MM.1S (cell line): Measurements from ENCODE around the gene LEPROT.

Experiments
- DNase-seq: peaks from one replicate; pipeline ENCODE4 v3.0.0-alpha.2; 2015
- H2AFZ ChIP-seq: fragments of 300-600 bp; sonication (generic); 2 replicates; pipeline ENCODE4 v1.6.0; 2016; ENCODE audit warnings: antibody characterized with exemption, low read length
- H3F3A ChIP-seq: fragments of 300-600 bp; sonication (generic); 2 replicates; pipeline ENCODE4 v1.6.1; 2016; ENCODE audit warnings: mild to moderate bottlenecking, antibody characterized with exemption, low read length, moderate library complexity, mixed read lengths; ENCODE audit not compliant: insufficient read depth
- H3K27ac ChIP-seq: fragments of 300-600 bp; sonication (generic); 2 replicates; pipeline ENCODE4 v1.5.1; 2016; ENCODE audit warnings: mild to moderate bottlenecking, low read length
- H3K27me3 ChIP-seq: fragments of 300-600 bp; sonication (generic); replicated peaks from 2 replicates; pipeline ENCODE4 v1.6.0; 2016; ENCODE audit warnings: low read length; ENCODE audit not compliant: insufficient read depth
- H3K36me3 ChIP-seq: fragments of 300-600 bp; sonication (generic); replicated peaks from 2 replicates; pipeline ENCODE4 v1.6.1; 2016; ENCODE audit warnings: mild to moderate bottlenecking, low read length, mixed read lengths; ENCODE audit not compliant: insufficient read depth
- H3K4me1 ChIP-seq: fragments of 300-600 bp; sonication (generic); 2 replicates; pipeline ENCODE4 v1.6.1; 2016; ENCODE audit warnings: low read length, mixed read lengths
- H3K4me2 ChIP-seq: fragments of 300-600 bp; sonication (generic); 2 replicates; pipeline ENCODE4 v1.6.0; 2016; ENCODE audit warnings: low read depth, low read length
- H3K4me3 ChIP-seq: fragments of 300-600 bp; sonication (generic); 2 replicates; pipeline ENCODE4 v1.5.1; 2016; ENCODE audit warnings: low read length, mixed read lengths
- H3K79me2 ChIP-seq: fragments of 300-600 bp; sonication (generic); 2 replicates; pipeline ENCODE4 v1.6.1; 2016; ENCODE audit warnings: mixed run types, low read length, mixed read lengths
- H3K9ac ChIP-seq: fragments of 300-600 bp; sonication (generic); 2 replicates; pipeline ENCODE4 v1.6.1; 2016; ENCODE audit warnings: low read length, mixed read lengths
- H3K9me2 ChIP-seq: fragments of 300-600 bp; sonication (generic); replicated peaks from 2 replicates; pipeline ENCODE4 v1.6.1; 2016; ENCODE audit warnings: mild to moderate bottlenecking, low read length, mixed read lengths; ENCODE audit not compliant: insufficient read depth
- H3K9me3 ChIP-seq: fragments of 300-600 bp; sonication (generic); replicated peaks from 2 replicates; pipeline ENCODE4 v1.6.1; 2016; ENCODE audit warnings: mild to moderate bottlenecking, low read length, mixed read lengths; ENCODE audit not compliant: insufficient read depth
- H4K20me1 ChIP-seq: fragments of 300-600 bp; sonication (generic); 2 replicates; pipeline ENCODE4 v1.6.1; 2016; ENCODE audit warnings: mild to moderate bottlenecking, low read length, moderate library complexity, mixed read lengths; ENCODE audit not compliant: insufficient read depth
- CTCF ChIP-seq: fragments of 300-600 bp; sonication (generic); IDR thresholded peaks from 2 replicates; pipeline ENCODE4 v1.5.1; 2016; ENCODE audit warnings: antibody characterized with exemption, low read length, mixed read lengths
- EZH2 ChIP-seq: fragments of 300-600 bp; sonication (generic); optimal IDR thresholded peaks from 2 replicates; pipeline ENCODE3; 2017; ENCODE audit warnings: low read depth, mild to moderate bottlenecking, antibody characterized with exemption, low read length, mixed read lengths
- EZH2phosphoT487 ChIP-seq: fragments of 300-600 bp; sonication (generic); IDR thresholded peaks from 2 replicates; pipeline ENCODE4 v1.6.1; 2018; ENCODE audit warnings: antibody characterized with exemption, low read length

Gene LEPROT

GRCh38 chr1:65419681-65420589 lies 533 bp upstream of the LEPROT start:
- H3K9me3 ChIP-seq, result no peaks in the 10 kb centered on the region
- H3F3A ChIP-seq, result peaks cover 17% of the 10 kb centered on the region
- DNase-seq, result peak; percentile 98

GRCh38 chr1:65421351-65422025 lies 1.0 kb downstream of the LEPROT start:
- Histone ChIP-seq H3K27me3 (no peaks in the 10 kb centered on the region), H3K36me3 (no peaks in the 10 kb centered on the region), H2AFZ (peak overlapping the region; percentile 88), H4K20me1 (no peaks in the 10 kb centered on the region), H3K9ac (peak overlapping the region; percentile 75), H3K4me3 (peak overlapping the region; percentile 94), H3F3A (peaks cover 17% of the 10 kb centered on the region), H3K4me1 (peaks cover 17% of the 10 kb centered on the region), H3K79me2 (peaks cover 29% of the 10 kb centered on the region), H3K4me2 (peak overlapping the region; percentile 49), H3K9me2 (no peaks in the 10 kb centered on the region), H3K9me3 (no peaks in the 10 kb centered on the region), H3K27ac (peak overlapping the region; percentile 72; the same call in 1 of the 2 replicates)
- no peak for DNase-seq
- TF ChIP-seq CTCF (no peak), EZH2phosphoT487 (no peak), EZH2 (no peak)

More at GRCh38 chr1:65419681-65420589, 533 bp upstream of the LEPROT start:
- Histone ChIP-seq H3K27me3 (no peaks in the 10 kb centered on the region), H3K4me3 (peak overlapping the region; percentile 94), H4K20me1 (no peaks in the 10 kb centered on the region), H3K4me2 (peak overlapping the region; percentile 90), H2AFZ (peak overlapping the region; percentile 99), H3K9ac (peak overlapping the region; percentile 80), H3K79me2 (peaks cover 29% of the 10 kb centered on the region), H3K9me2 (no peaks in the 10 kb centered on the region), H3K36me3 (no peaks in the 10 kb centered on the region), H3K4me1 (peaks cover 17% of the 10 kb centered on the region), H3K27ac (peak overlapping the region; percentile 83)
- TF ChIP-seq EZH2 (no peak), EZH2phosphoT487 (no peak), CTCF (no peak)

GRCh38 chr1:65422241-65423203 lies 2.1 kb downstream of the LEPROT start:
- Histone ChIP-seq H3K27me3 (no peaks in the 10 kb centered on the region), H3K4me1 (peaks cover 14% of the 10 kb centered on the region), H3K9me2 (no peaks in the 10 kb centered on the region), H3K9ac (no peak overlapping the region), H3K9me3 (no peaks in the 10 kb centered on the region), H3K36me3 (no peaks in the 10 kb centered on the region), H3K27ac (no peak overlapping the region), H3F3A (peaks cover 17% of the 10 kb centered on the region), H3K79me2 (peaks cover 29% of the 10 kb centered on the region), H4K20me1 (no peaks in the 10 kb centered on the region), H3K4me2 (no peak overlapping the region), H3K4me3 (no peak overlapping the region), H2AFZ (no peak overlapping the region)
- no peak for TF ChIP-seq CTCF
- TF ChIP-seq EZH2, result no peak
- TF ChIP-seq EZH2phosphoT487, result no peak
- DNase-seq, result no peak
